HepG2 (cell line): Measurements from ENCODE around the gene SYT7. TPM values are rescaled to one million over a fixed set of nuclear protein-coding genes. Genes with fewer than 3 reads are reported as not detected.

ENCODE experiments used
- ARID2 ChIP-seq: sonication (generic); formaldehyde crosslinking; IDR thresholded peaks from 2 replicates; pipeline ENCODE4 v1.8.1; 2022; ENCODE audit warnings: mild to moderate bottlenecking, missing genetic modification reagents, borderline replicate concordance
- ASH2L ChIP-seq: fragments of 300-600, 200-600 bp; sonication (generic); IDR thresholded peaks from 2 replicates; pipeline ENCODE4 v1.7.0; 2017; ENCODE audit warnings: low read depth, mild to moderate bottlenecking, moderate library complexity, mixed read lengths, low read length; ENCODE audit not compliant: insufficient read length
- ATF7-NPFF ChIP-seq: sonication (generic); formaldehyde crosslinking; IDR thresholded peaks from 2 replicates; pipeline ENCODE4 v1.8.1; 2023; ENCODE audit warnings: mild to moderate bottlenecking, low read depth, missing genetic modification reagents, moderate library complexity
- DMAP1 ChIP-seq: IDR thresholded peaks from 2 replicates; pipeline ENCODE4 v1.6.1; 2016
- FIP1L1 ChIP-seq: fragments of 200-400 bp; formaldehyde crosslinking; IDR thresholded peaks from 2 replicates; pipeline ENCODE4 v1.6.1; 2018; ENCODE audit warnings: low read depth, mild to moderate bottlenecking, low read length, moderate library complexity, borderline replicate concordance; ENCODE audit not compliant: insufficient read depth
- HHEX ChIP-seq: IDR thresholded peaks from 2 replicates; pipeline ENCODE4 v1.6.1; 2016; ENCODE audit warnings: control low read depth
- KDM4B ChIP-seq: sonication (generic); formaldehyde crosslinking; IDR thresholded peaks from 2 replicates; pipeline ENCODE4 v1.4.0; 2020; ENCODE audit warnings: missing genetic modification reagents
- MYNN ChIP-seq: sonication (generic); formaldehyde crosslinking; IDR thresholded peaks from 2 replicates; pipeline ENCODE4 v1.4.0; 2020; ENCODE audit warnings: mild to moderate bottlenecking, low read depth, missing genetic modification reagents
- NCOA2 ChIP-seq: sonication (generic); formaldehyde crosslinking; IDR thresholded peaks from 2 replicates; pipeline ENCODE4 v1.8.0; 2022; ENCODE audit warnings: inconsistent platforms
- NKX3-1 ChIP-seq: sonication (generic); formaldehyde crosslinking; IDR thresholded peaks from 2 replicates; pipeline ENCODE4 v1.5.0; 2020; ENCODE audit warnings: missing genetic modification reagents
- TFDP1 ChIP-seq: IDR thresholded peaks from 2 replicates; pipeline ENCODE4 v1.6.1; 2016; ENCODE audit warnings: missing compliant biosample characterization, missing genetic modification reagents, borderline replicate concordance
- THYN1 ChIP-seq: sonication (generic); formaldehyde crosslinking; IDR thresholded peaks from 2 replicates; pipeline ENCODE4 v1.8.1; 2023; ENCODE audit warnings: low read depth, mild to moderate bottlenecking, moderate library complexity, missing genetic modification reagents, borderline replicate concordance
- YEATS4 ChIP-seq: sonication (generic); formaldehyde crosslinking; IDR thresholded peaks from 2 replicates; pipeline ENCODE4 v1.4.0; 2020; ENCODE audit warnings: missing genetic modification reagents, borderline replicate concordance
- ZBTB3 ChIP-seq: sonication (generic); formaldehyde crosslinking; IDR thresholded peaks from 2 replicates; pipeline ENCODE4 v1.4.0; 2020; ENCODE audit warnings: low read depth, mild to moderate bottlenecking, moderate library complexity, missing genetic modification reagents, borderline replicate concordance
- ZFP37 ChIP-seq: sonication (generic); formaldehyde crosslinking; IDR thresholded peaks from 2 replicates; pipeline ENCODE4 v1.4.0; 2020; ENCODE audit warnings: missing genetic modification reagents, borderline replicate concordance
- ZFY ChIP-seq: sonication (generic); formaldehyde crosslinking; IDR thresholded peaks from 2 replicates; pipeline ENCODE4 v1.4.0; 2020; ENCODE audit warnings: missing genetic modification reagents
- ZNF138 ChIP-seq: sonication (generic); formaldehyde crosslinking; IDR thresholded peaks from 2 replicates; pipeline ENCODE4 v1.5.0; 2020; ENCODE audit warnings: mild to moderate bottlenecking, low read depth, missing genetic modification reagents
- ZNF546 ChIP-seq: sonication (generic); formaldehyde crosslinking; conservative IDR thresholded peaks from 2 replicates; pipeline ENCODE4 v1.8.1; 2023; ENCODE audit warnings: mild to moderate bottlenecking, missing genetic modification reagents
- polyA plus RNA-seq, 8 experiments: library from polyadenylated mRNA; depleted of rRNA in 3 of 8; stranded (reverse) in 7 of 8; unstranded in 1 of 8; fragments of >200 nt; fragmentation: Illumina TruSeq in 4 of 8; extraction: Trizol in 4 of 8; gene quantifications; 2 replicates each; pipeline versions ENCODE4 v1.2.1 to v1.2.3, GENCODE V29; 2011 to 2016; ENCODE audit warnings: low read depth in 4 of 8, missing spikeins in 1 of 8, mixed read lengths in 1 of 8; ENCODE audit not compliant: insufficient read depth in 1 of 8
- total RNA-seq, 5 experiments: library from RNA; depleted of rRNA; stranded (reverse); fragments of >200 nt; fragmentation: Illumina TruSeq; extraction: Trizol; gene quantifications; 2 replicates each; pipeline ENCODE4 v1.2.3, GENCODE V29; 2016; ENCODE audit warnings: low read depth in 1 of 5
- TF ChIP-seq, protein P1 (sequence below): sonication (generic); formaldehyde crosslinking; IDR thresholded peaks from 2 replicates; pipeline ENCODE4 v1.4.0; 2020; ENCODE audit warnings: missing genetic modification reagents, borderline replicate concordance
- TF ChIP-seq, protein P2 (sequence below): sonication (generic); formaldehyde crosslinking; IDR thresholded peaks from 2 replicates; pipeline ENCODE4 v1.5.0; 2020; ENCODE audit warnings: missing genetic modification reagents
- TF ChIP-seq, protein P3 (sequence below): sonication (generic); formaldehyde crosslinking; IDR thresholded peaks from 2 replicates; pipeline ENCODE4 v1.4.0; 2020; ENCODE audit warnings: low read depth, mild to moderate bottlenecking, missing genetic modification reagents

The SYT7 gene
- total and polyA plus RNA-seq, 2 of the 13 experiments (the other 11 are each of a cell fraction or from before 2014, with no cell fraction given): 1.4 to 4.4 TPM

- TF ChIP-seq ASH2L (peak; percentile 31), NKX3-1 (no peak), ATF7-NPFF (0 out of 2 replicates have a peak, but pooled peaks have one; percentile 71), THYN1 (CRISPR knock-in tag) (no peak), NCOA2 (CRISPR knock-in tag) (0 out of 2 replicates have a peak, but pooled peaks have one; percentile 36), ZNF546 (CRISPR knock-in tag) (no peak), ZFP37 (CRISPR knock-in tag) (no peak), KDM4B (no peak), MYNN (CRISPR knock-in tag) (no peak), DMAP1 (CRISPR knock-in tag) (no peak), HHEX (no peak), ARID2 (CRISPR knock-in tag) (no peak), ZNF138 (CRISPR knock-in tag) (no peak; the same call in 1 of the 2 replicates), ZBTB3 (no peak), ZFY (CRISPR knock-in tag) (peak; percentile 46; the same call in 1 of the 2 replicates), FIP1L1 (no peak), TFDP1 (CRISPR knock-in tag) (peak; percentile 42; the same call in 1 of the 2 replicates), YEATS4 (CRISPR knock-in tag) (0 out of 2 replicates have a peak, but pooled peaks have one; percentile 6)
- TF ChIP-seq, protein P1, sequence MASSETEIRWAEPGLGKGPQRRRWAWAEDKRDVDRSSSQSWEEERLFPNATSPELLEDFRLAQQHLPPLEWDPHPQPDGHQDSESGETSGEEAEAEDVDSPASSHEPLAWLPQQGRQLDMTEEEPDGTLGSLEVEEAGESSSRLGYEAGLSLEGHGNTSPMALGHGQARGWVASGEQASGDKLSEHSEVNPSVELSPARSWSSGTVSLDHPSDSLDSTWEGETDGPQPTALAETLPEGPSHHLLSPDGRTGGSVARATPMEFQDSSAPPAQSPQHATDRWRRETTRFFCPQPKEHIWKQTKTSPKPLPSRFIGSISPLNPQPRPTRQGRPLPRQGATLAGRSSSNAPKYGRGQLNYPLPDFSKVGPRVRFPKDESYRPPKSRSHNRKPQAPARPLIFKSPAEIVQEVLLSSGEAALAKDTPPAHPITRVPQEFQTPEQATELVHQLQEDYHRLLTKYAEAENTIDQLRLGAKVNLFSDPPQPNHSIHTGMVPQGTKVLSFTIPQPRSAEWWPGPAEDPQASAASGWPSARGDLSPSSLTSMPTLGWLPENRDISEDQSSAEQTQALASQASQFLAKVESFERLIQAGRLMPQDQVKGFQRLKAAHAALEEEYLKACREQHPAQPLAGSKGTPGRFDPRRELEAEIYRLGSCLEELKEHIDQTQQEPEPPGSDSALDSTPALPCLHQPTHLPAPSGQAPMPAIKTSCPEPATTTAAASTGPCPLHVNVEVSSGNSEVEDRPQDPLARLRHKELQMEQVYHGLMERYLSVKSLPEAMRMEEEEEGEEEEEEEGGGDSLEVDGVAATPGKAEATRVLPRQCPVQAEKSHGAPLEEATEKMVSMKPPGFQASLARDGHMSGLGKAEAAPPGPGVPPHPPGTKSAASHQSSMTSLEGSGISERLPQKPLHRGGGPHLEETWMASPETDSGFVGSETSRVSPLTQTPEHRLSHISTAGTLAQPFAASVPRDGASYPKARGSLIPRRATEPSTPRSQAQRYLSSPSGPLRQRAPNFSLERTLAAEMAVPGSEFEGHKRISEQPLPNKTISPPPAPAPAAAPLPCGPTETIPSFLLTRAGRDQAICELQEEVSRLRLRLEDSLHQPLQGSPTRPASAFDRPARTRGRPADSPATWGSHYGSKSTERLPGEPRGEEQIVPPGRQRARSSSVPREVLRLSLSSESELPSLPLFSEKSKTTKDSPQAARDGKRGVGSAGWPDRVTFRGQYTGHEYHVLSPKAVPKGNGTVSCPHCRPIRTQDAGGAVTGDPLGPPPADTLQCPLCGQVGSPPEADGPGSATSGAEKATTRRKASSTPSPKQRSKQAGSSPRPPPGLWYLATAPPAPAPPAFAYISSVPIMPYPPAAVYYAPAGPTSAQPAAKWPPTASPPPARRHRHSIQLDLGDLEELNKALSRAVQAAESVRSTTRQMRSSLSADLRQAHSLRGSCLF (CRISPR knock-in tag): no peak
- TF ChIP-seq, protein P2, sequence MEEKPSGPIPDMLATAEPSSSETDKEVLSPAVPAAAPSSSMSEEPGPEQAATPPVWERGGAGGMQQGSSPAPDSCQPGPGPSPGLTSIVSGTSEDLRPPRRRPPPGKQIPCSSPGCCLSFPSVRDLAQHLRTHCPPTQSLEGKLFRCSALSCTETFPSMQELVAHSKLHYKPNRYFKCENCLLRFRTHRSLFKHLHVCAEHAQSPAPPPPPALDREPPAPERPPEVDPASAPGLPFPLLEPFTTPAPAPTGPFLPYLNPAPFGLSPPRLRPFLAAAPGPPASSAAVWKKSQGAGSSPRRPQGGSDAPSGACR (CRISPR knock-in tag): no peak
- TF ChIP-seq, protein P3, sequence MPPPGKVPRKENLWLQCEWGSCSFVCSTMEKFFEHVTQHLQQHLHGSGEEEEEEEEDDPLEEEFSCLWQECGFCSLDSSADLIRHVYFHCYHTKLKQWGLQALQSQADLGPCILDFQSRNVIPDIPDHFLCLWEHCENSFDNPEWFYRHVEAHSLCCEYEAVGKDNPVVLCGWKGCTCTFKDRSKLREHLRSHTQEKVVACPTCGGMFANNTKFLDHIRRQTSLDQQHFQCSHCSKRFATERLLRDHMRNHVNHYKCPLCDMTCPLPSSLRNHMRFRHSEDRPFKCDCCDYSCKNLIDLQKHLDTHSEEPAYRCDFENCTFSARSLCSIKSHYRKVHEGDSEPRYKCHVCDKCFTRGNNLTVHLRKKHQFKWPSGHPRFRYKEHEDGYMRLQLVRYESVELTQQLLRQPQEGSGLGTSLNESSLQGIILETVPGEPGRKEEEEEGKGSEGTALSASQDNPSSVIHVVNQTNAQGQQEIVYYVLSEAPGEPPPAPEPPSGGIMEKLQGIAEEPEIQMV: peak; percentile 87
Observed at GRCh38 chr11:61581030-61581928, at the start of gene SYT7 (continued).
